Measurements from ENCODE around the gene LIG1. TPM values are rescaled to one million over a fixed set of nuclear protein-coding genes. Genes with fewer than 3 reads are reported as not detected.
"Not testable (repeated sequence)": the region's sequence is repeated elsewhere in the genome, so short reads cannot be mapped to it uniquely, and the experiment has no call there.

LIG1 gene
- total RNA-seq, 1 experiment from 2014 or later: 116 TPM

DNA sequence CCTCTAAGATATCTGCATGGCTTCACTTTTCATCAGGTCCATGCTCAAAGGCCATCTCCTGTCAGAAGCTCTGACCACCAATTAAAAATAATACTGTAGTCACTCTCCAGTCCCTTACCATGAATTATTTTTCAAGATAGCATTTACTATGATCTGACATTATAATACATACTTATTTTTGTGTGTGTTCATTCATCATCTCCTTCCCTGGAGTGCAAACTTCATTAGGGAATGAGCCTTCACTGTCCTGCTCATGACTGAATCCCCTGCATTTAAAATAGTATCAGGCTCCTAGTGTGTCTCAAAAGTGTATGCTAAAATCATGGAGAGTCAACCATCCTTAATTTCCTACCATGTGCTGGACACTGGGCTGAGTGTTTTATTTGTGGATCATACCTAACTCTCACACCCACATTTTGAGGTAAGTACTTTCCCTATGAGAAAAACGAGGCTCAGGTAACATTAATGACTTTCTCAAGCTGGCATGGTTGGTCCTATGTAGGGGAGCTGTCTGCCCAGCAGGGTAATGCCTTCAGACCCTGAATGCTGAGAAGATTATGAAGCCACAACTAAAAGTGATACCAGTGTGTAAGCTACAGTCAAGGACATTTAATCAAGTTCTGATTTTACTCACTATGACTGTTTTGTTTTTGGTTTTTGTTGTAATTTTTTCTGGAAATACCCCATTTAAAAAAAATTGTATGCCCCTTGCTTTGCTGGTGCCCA is 75.9 kb downstream of the LIG1 start:
- H3F3A ChIP-seq (ENCODE audit: insufficient read depth, low read depth): peaks cover 15% of the 10 kb centered on the region; the same call in 1 of the 2 replicates
- H3K9me3 ChIP-seq (ENCODE audit: insufficient read depth, low read depth): no peaks in the 10 kb centered on the region
- DNase-seq: no peak
- H3K4me2 ChIP-seq: no peak overlapping the region
- ChIA-PET POLR2A (ENCODE audit: unreplicated experiment) (no interaction called here), CTCF (no interaction called here)
- H3K4me1 ChIP-seq (replicated peaks; ENCODE audit: insufficient read depth): peaks cover 9% of the 10 kb centered on the region; the same call in 1 of the 2 replicates
- TF ChIP-seq EZH2 (IDR thresholded peaks at IDR 0.05; ENCODE audit: low read depth) (no peak), CTCF (conservative IDR thresholded peaks at IDR 0.05) (no peak)
- H4K20me1 ChIP-seq (ENCODE audit: insufficient read depth): no peaks in the 10 kb centered on the region
- no peaks in the 10 kb centered on the region for H3K36me3 ChIP-seq (ENCODE audit: low read depth)
- H3K79me2 ChIP-seq (ENCODE audit: low read depth): no peaks in the 10 kb centered on the region
- intact Hi-C loops (cut with micrococcal nuclease; ENCODE audit: unreplicated experiment): no loop called here
- no TSS peak for BruUV-seq (replicated peaks)
- no peaks in the 10 kb centered on the region for H3K9me2 ChIP-seq (ENCODE audit: insufficient read depth)
- H3K4me3 ChIP-seq: no peak overlapping the region
- H2AFZ ChIP-seq: no peak overlapping the region
- peaks cover 42% of the 10 kb centered on the region for H3K27me3 ChIP-seq (ENCODE audit: insufficient read depth, low read depth)
- H3K27ac ChIP-seq: no peak overlapping the region

GRCh38 chr19:48091111-48091718 is 78.9 kb downstream of the LIG1 start:
- H4K20me1 ChIP-seq (ENCODE audit: insufficient read depth); H2AFZ ChIP-seq; H3K36me3 ChIP-seq (ENCODE audit: low read depth); intact Hi-C loops (cut with micrococcal nuclease; ENCODE audit: unreplicated experiment); CTCF ChIA-PET; BruUV-seq (replicated peaks); H3K9me2 ChIP-seq (ENCODE audit: insufficient read depth); H3K9me3 ChIP-seq (ENCODE audit: insufficient read depth, low read depth); H3K27ac ChIP-seq; H3K4me1 ChIP-seq (replicated peaks; ENCODE audit: insufficient read depth); POLR2A ChIA-PET (ENCODE audit: unreplicated experiment); H3K4me3 ChIP-seq; H3K79me2 ChIP-seq (ENCODE audit: low read depth): not testable (repeated sequence)
- peaks cover 72% of the 10 kb centered on the region for H3K27me3 ChIP-seq (ENCODE audit: insufficient read depth, low read depth)
- H3K4me2 ChIP-seq: peak overlapping the region; percentile 7; the same call in 1 of the 2 replicates
- DNase-seq: peak in 1 of 2 experiments; percentile 77
- H3F3A ChIP-seq (ENCODE audit: insufficient read depth, low read depth): peaks cover 15% of the 10 kb centered on the region; the same call in 1 of the 2 replicates

- Histone ChIP-seq H3F3A (ENCODE audit: insufficient read depth, low read depth) (peaks cover 15% of the 10 kb centered on the region; the same call in 1 of the 2 replicates), H3K9me2 (ENCODE audit: insufficient read depth) (no peaks in the 10 kb centered on the region), H3K4me2 (no peak overlapping the region), H2AFZ (no peak overlapping the region), H3K4me1 (replicated peaks; ENCODE audit: insufficient read depth) (peaks cover 9% of the 10 kb centered on the region; the same call in 1 of the 2 replicates), H3K36me3 (ENCODE audit: low read depth) (no peaks in the 10 kb centered on the region), H3K27ac (no peak overlapping the region), H4K20me1 (ENCODE audit: insufficient read depth) (no peaks in the 10 kb centered on the region), H3K9me3 (ENCODE audit: insufficient read depth, low read depth) (no peaks in the 10 kb centered on the region), H3K4me3 (no peak overlapping the region), H3K79me2 (ENCODE audit: low read depth) (no peaks in the 10 kb centered on the region), H3K27me3 (ENCODE audit: insufficient read depth, low read depth) (peaks cover 72% of the 10 kb centered on the region)
- CTCF ChIA-PET: no interaction called here
- BruUV-seq (replicated peaks): no TSS peak
- TF ChIP-seq EZH2 (IDR thresholded peaks at IDR 0.05; ENCODE audit: low read depth) (no peak), CTCF (conservative IDR thresholded peaks at IDR 0.05) (no peak)
- DNase-seq: no peak
- POLR2A ChIA-PET (ENCODE audit: unreplicated experiment): no interaction called here
- intact Hi-C loops (cut with micrococcal nuclease; ENCODE audit: unreplicated experiment): no loop called here
Measured at GRCh38 chr19:48090281-48090802, 79.8 kb downstream of the LIG1 start.

GRCh38 chr19:48088991-48089390 is 81.2 kb downstream of the LIG1 start:
- H3K4me1 ChIP-seq (replicated peaks; ENCODE audit: insufficient read depth); H3K9me2 ChIP-seq (ENCODE audit: insufficient read depth); H2AFZ ChIP-seq; intact Hi-C loops (cut with micrococcal nuclease; ENCODE audit: unreplicated experiment); H3K36me3 ChIP-seq (ENCODE audit: low read depth); H3K27ac ChIP-seq; H3K4me3 ChIP-seq; CTCF ChIA-PET; BruUV-seq (replicated peaks); DNase-seq; H3K79me2 ChIP-seq (ENCODE audit: low read depth); H3K4me2 ChIP-seq; H4K20me1 ChIP-seq (ENCODE audit: insufficient read depth); POLR2A ChIA-PET (ENCODE audit: unreplicated experiment); H3K9me3 ChIP-seq (ENCODE audit: insufficient read depth, low read depth): not testable (repeated sequence)
- peaks cover 72% of the 10 kb centered on the region for H3K27me3 ChIP-seq (ENCODE audit: insufficient read depth, low read depth)
- H3F3A ChIP-seq (ENCODE audit: insufficient read depth, low read depth): peaks cover 15% of the 10 kb centered on the region; the same call in 1 of the 2 replicates

Data from PC-9 (cell line).